SH-SY5Y (cell line): Measurements from ENCODE around the gene USP20.

ENCODE experiments used
- GATA2 ChIP-seq: IDR thresholded peaks from 2 replicates; pipeline ENCODE4 v1.6.1; 2011; ENCODE audit warnings: mild to moderate bottlenecking, low read depth, low read length
- GATA3 ChIP-seq: IDR thresholded peaks from 2 replicates; pipeline ENCODE4 v1.6.1; 2011; ENCODE audit warnings: low read depth, mild to moderate bottlenecking, low read length, moderate library complexity

The USP20 gene

GRCh38 chr9:129899620-129900019 is 64.4 kb downstream of the USP20 start:
- TF ChIP-seq GATA2 = no peak
- TF ChIP-seq GATA3 = no peak

- TF ChIP-seq GATA2 (no peak), GATA3 (no peak)
These were observed 65.2 kb downstream of the USP20 start for GRCh38 chr9:129900263-129901027.

GRCh38 chr9:129901993-129902739 is 66.9 kb downstream of the USP20 start:
- no peak for TF ChIP-seq GATA3
- no peak for TF ChIP-seq GATA2

GRCh38 chr9:129902740-129903134 is 67.5 kb downstream of the USP20 start:
- no peak for TF ChIP-seq GATA2
- TF ChIP-seq GATA3 = no peak

GRCh38 chr9:129904734-129905133 is 69.5 kb downstream of the USP20 start:
- TF ChIP-seq GATA3 = no peak
- TF ChIP-seq GATA2 = no peak

- TF ChIP-seq GATA2 = no peak
- no peak for TF ChIP-seq GATA3
These were observed 71.0 kb downstream of the USP20 start for GRCh38 chr9:129906298-129906697.

GRCh38 chr9:129907201-129907600 is 71.9 kb downstream of the USP20 start:
- TF ChIP-seq GATA3 (no peak), GATA2 (no peak)

- no peak for TF ChIP-seq GATA2
- no peak for TF ChIP-seq GATA3
These were observed 73.6 kb downstream of the USP20 start for GRCh38 chr9:129908906-129909305.

GRCh38 chr9:129909851-129910250 is 74.6 kb downstream of the USP20 start:
- TF ChIP-seq GATA2 (no peak), GATA3 (no peak)

GRCh38 chr9:129910628-129911567 is 75.6 kb downstream of the USP20 start:
- no peak for TF ChIP-seq GATA2
- no peak for TF ChIP-seq GATA3

- TF ChIP-seq GATA3 (no peak), GATA2 (no peak)
These were observed 78.8 kb downstream of the USP20 start for GRCh38 chr9:129914051-129914450.

GRCh38 chr9:129916707-129917106 is 81.4 kb downstream of the USP20 start:
- TF ChIP-seq GATA3 = no peak
- TF ChIP-seq GATA2 = no peak

- TF ChIP-seq GATA3 (no peak), GATA2 (no peak)
These were observed 83.2 kb downstream of the USP20 start for GRCh38 chr9:129918296-129918950.
